Natural killer cell (primary cell): ENCODE results near the gene FMC1. TPM values are rescaled to one million over a fixed set of nuclear protein-coding genes. Genes with fewer than 3 reads are reported as not detected.
A peak's percentile ranks its signal among the peaks of the same experiment; 100 is the strongest.

Source experiments
- ATAC-seq, 3 donors: fragments of 150-1000 bp in 2 of 3; fragments of 200-7000 bp in 1 of 3; cut with Tn5 transposase; 1 replicate in 1 of 3; 2 replicates in 2 of 3; pipeline ENCODE4 v1.10.0; 2021; ENCODE audit warnings: mild to moderate bottlenecking in 2 of 3, moderate library complexity in 2 of 3
- DNase-seq, 2 donors: peaks; one replicate each; pipeline versions ENCODE4 v3.0.0 to v3.0.0-alpha.2; 2013 to 2021; ENCODE audit warnings: mixed read lengths in 1 of 2
- H3K27ac ChIP-seq: one replicate; pipeline ENCODE4 v1.5.1; 2013; ENCODE audit warnings: mild to moderate bottlenecking, low read length
- H3K27me3 ChIP-seq: one replicate; pipeline ENCODE4 v1.6.1; 2013; ENCODE audit warnings: low read length; ENCODE audit not compliant: control insufficient read depth, insufficient read depth
- H3K36me3 ChIP-seq: one replicate; pipeline ENCODE4 v1.6.1; 2013; ENCODE audit warnings: low read length; ENCODE audit not compliant: control insufficient read depth, insufficient read depth
- H3K4me1 ChIP-seq: one replicate; pipeline ENCODE4 v1.6.1; 2013; ENCODE audit warnings: low read length; ENCODE audit not compliant: control insufficient read depth, insufficient read depth
- H3K4me3 ChIP-seq: one replicate; pipeline ENCODE4 v1.5.1; 2013; ENCODE audit warnings: low read length
- H3K9me3 ChIP-seq: one replicate; pipeline ENCODE4 v1.6.1; 2013; ENCODE audit warnings: low read length; ENCODE audit not compliant: control insufficient read depth, insufficient read depth
- H3K27ac Mint-ChIP-seq, 2 donors: one replicate each; pipeline ENCODE4 v1.8.0; 2022; ENCODE audit warnings: mild to moderate bottlenecking in 2 of 2, mixed read lengths in 2 of 2, moderate library complexity in 1 of 2
- H3K27me3 Mint-ChIP-seq, 2 donors: one replicate each; pipeline ENCODE4 v1.8.0; 2022; ENCODE audit warnings: low read depth in 2 of 2, mixed read lengths in 2 of 2
- H3K36me3 Mint-ChIP-seq: one replicate; pipeline ENCODE4 v1.8.0; 2022; ENCODE audit warnings: mixed read lengths
- H3K4me1 Mint-ChIP-seq, 2 donors: one replicate each; pipeline ENCODE4 v1.8.0; 2022; ENCODE audit warnings: mixed read lengths in 2 of 2
- H3K4me3 Mint-ChIP-seq: one replicate; pipeline ENCODE4 v1.8.0; 2022; ENCODE audit warnings: mild to moderate bottlenecking, moderate library complexity, mixed read lengths
- H3K9me3 Mint-ChIP-seq, 2 donors: one replicate each; pipeline ENCODE4 v1.8.0; 2022; ENCODE audit warnings: mixed read lengths in 2 of 2
- WGBS: methylation state at CpG from one replicate; pipeline ENCODE4 v1.1.7; 2013; ENCODE audit warnings: missing lambda C conversion rate; ENCODE audit not compliant: insufficient coverage; 5-methylcytosine and 5-hydroxymethylcytosine counted together
- intact Hi-C: fragments of 100-400 bp; cut with micrococcal nuclease; formaldehyde crosslinking; loops from one replicate; pipeline ENCODE4 v1.14.2; 2022
- total RNA-seq, 4 donors: library from RNA; stranded (reverse); fragments of 120-200 nt in 1 of 4; gene quantifications; one replicate each; pipeline versions ENCODE4 v1.2.3 to v1.2.4, GENCODE V29; 2013 to 2022
- TF ChIP-seq, protein P1 (sequence below): fragments of 200-600 bp; IDR thresholded peaks from one replicate; pipeline ENCODE4 v1.8.0; 2022; ENCODE audit warnings: antibody characterized with exemption

Gene FMC1
- total RNA-seq, 3 donors from 2014 or later (not counting 1 experiment from before 2014, with no cell fraction given): 5.1 to 7.2 (median 6.9) TPM

DNA sequence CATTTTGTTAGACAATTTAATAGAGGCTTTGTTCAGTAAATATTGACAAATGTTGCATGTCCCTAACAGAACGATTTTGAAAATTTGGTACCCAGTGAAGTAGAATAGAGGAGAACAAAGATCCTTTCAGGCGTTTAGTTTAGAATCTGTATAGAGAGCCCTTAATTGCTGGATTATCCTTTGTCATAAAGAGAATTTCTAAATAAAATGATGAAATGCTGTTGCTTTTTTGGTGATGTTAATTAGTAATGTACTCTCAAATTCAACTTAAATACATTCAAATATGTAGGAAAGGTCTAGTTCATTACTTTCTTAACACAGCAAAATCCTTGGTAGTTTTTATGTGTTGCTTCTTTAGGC lies 19.8 kb downstream of the FMC1 start:
- ATAC-seq (no peak), DNase-seq (no peak)
- Histone ChIP-seq H3K9me3 (no peaks in the 10 kb centered on the region), H3K27ac (peak overlapping the region; percentile 99), H3K27me3 (no peaks in the 10 kb centered on the region), H3K36me3 (peaks cover 7% of the 10 kb centered on the region), H3K4me3 (peak overlapping the region; percentile 98), H3K4me1 (peaks cover 17% of the 10 kb centered on the region)
- Mint-ChIP-seq H3K4me3 (peak overlapping the region; percentile 98), H3K36me3 (no peaks in the 10 kb centered on the region), H3K27me3 (no peaks in the 10 kb centered on the region), H3K4me1 (peaks cover 46 to 48% of the 10 kb centered on the region in 2 donors), H3K9me3 (no peaks in the 10 kb centered on the region), H3K27ac (peak overlapping the region; percentile 97 to 98)
- TF ChIP-seq, protein P1, sequence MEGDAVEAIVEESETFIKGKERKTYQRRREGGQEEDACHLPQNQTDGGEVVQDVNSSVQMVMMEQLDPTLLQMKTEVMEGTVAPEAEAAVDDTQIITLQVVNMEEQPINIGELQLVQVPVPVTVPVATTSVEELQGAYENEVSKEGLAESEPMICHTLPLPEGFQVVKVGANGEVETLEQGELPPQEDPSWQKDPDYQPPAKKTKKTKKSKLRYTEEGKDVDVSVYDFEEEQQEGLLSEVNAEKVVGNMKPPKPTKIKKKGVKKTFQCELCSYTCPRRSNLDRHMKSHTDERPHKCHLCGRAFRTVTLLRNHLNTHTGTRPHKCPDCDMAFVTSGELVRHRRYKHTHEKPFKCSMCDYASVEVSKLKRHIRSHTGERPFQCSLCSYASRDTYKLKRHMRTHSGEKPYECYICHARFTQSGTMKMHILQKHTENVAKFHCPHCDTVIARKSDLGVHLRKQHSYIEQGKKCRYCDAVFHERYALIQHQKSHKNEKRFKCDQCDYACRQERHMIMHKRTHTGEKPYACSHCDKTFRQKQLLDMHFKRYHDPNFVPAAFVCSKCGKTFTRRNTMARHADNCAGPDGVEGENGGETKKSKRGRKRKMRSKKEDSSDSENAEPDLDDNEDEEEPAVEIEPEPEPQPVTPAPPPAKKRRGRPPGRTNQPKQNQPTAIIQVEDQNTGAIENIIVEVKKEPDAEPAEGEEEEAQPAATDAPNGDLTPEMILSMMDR: no peak
- 0% methylated on average over 1 of the region's 2 CpGs for WGBS
- intact Hi-C loops: loop anchor here (5.0 kb wide), 1 partner anchor 816 kb away; the partner anchor contains the start of gene KDM7A

DNA sequence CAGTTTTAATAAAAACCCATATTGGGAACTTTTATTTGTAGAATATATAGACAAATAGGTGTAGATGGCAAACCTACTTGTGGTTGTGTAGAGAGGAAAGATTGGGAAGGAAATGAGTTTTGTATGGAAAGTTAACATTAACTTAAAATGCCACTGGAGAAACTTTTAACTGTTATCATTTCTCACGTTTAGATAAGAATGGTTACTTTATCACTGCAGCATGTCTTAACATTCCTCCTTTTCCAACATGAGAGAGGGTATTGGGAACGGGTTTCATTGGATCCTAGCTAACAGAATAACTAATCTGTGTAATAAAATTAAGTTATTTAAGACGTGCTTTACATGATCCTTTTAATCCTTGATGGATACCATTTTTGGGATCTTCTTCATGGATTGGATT lies 20.4 kb downstream of the FMC1 start:
- Mint-ChIP-seq H3K4me3 (peak overlapping the region; percentile 98), H3K9me3 (no peaks in the 10 kb centered on the region), H3K4me1 (peaks cover 46 to 48% of the 10 kb centered on the region in 2 donors), H3K27ac (peak overlapping the region; percentile 97 to 98), H3K27me3 (no peaks in the 10 kb centered on the region), H3K36me3 (no peaks in the 10 kb centered on the region)
- intact Hi-C loops: loop anchor here (5.0 kb wide), 1 partner anchor 816 kb away; the partner anchor contains the start of gene KDM7A
- H3K27me3 ChIP-seq: no peaks in the 10 kb centered on the region
- peak overlapping the region; percentile 99 for H3K27ac ChIP-seq
- H3K36me3 ChIP-seq: peaks cover 13% of the 10 kb centered on the region
- WGBS: 20% methylated on average over 1 of the region's 3 CpGs
- no peak overlapping the region for H3K4me3 ChIP-seq
- DNase-seq (no peak), ATAC-seq (no peak)
- no peaks in the 10 kb centered on the region for H3K9me3 ChIP-seq
- TF ChIP-seq, protein P1: no peak
- H3K4me1 ChIP-seq: peaks cover 17% of the 10 kb centered on the region

DNA sequence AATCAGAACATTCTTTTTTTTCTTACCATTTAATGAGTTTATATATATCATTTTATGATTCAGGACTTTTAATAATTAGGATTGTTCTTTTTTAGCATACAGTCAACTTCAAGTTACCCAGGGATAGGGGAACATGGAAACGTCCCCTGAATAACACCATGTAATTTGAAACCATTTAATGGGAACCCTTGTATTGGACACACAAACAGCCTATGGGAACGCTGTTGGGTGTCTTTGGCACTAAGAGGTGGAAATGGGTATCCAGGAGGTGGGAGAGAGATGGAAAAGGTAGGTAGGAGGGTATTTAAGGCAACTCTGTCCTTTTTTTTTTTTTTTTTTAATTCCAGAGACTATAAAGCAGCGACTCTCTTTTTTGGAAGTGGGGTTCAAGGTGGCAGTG lies 21.2 kb downstream of the FMC1 start:
- peaks cover 14% of the 10 kb centered on the region for H3K36me3 ChIP-seq
- H3K27ac ChIP-seq: no peak overlapping the region
- TF ChIP-seq, protein P1: no peak
- no peaks in the 10 kb centered on the region for H3K9me3 Mint-ChIP-seq
- H3K27ac Mint-ChIP-seq: peak overlapping the region in 1 of 2 donors; percentile 13
- no peaks in the 10 kb centered on the region for H3K27me3 Mint-ChIP-seq
- H3K4me1 Mint-ChIP-seq: peaks cover 46 to 48% of the 10 kb centered on the region in 2 donors
- H3K4me1 ChIP-seq: peaks cover 17% of the 10 kb centered on the region
- WGBS: 53% methylated on average over 2 of the region's 3 CpGs
- no peaks in the 10 kb centered on the region for H3K27me3 ChIP-seq
- no peak overlapping the region for H3K4me3 Mint-ChIP-seq
- H3K4me3 ChIP-seq: no peak overlapping the region
- DNase-seq: no peak
- intact Hi-C loops: loop anchor here (5.0 kb wide), 1 partner anchor 815 kb away; the partner anchor contains the start of gene KDM7A
- no peaks in the 10 kb centered on the region for H3K9me3 ChIP-seq
- H3K36me3 Mint-ChIP-seq: no peaks in the 10 kb centered on the region
- no peak for ATAC-seq

DNA sequence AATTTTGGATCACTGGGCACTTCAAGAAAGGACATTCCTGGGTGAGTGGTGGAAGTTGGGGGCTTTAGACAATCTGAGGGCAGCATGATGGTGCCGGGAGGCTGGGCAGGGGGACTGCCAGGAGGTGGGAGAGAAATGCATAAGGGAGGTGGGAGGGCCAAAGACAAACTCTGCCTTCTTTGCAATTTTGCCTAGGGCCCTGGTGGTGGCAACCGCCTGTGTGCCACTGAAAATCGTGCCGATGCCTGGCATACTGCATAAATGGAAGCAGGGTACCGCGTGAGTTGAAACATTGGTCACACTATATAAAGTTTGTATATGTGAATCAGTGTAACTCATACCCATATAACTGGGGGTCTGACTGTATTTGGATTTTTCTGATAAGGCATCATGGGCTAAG lies 21.8 kb downstream of the FMC1 start:
- Histone ChIP-seq H3K4me1 (peaks cover 16% of the 10 kb centered on the region), H3K27ac (no peak overlapping the region), H3K9me3 (no peaks in the 10 kb centered on the region), H3K27me3 (no peaks in the 10 kb centered on the region), H3K36me3 (peaks cover 18% of the 10 kb centered on the region), H3K4me3 (no peak overlapping the region)
- intact Hi-C loops: loop anchor here (5.0 kb wide), 1 partner anchor 814 kb away; the partner anchor contains the start of gene KDM7A
- DNase-seq: no peak
- H3K4me1 Mint-ChIP-seq: peaks cover 51 to 53% of the 10 kb centered on the region in 2 donors
- H3K27me3 Mint-ChIP-seq: no peaks in the 10 kb centered on the region
- no peaks in the 10 kb centered on the region for H3K9me3 Mint-ChIP-seq
- ATAC-seq: no peak
- H3K4me3 Mint-ChIP-seq: peak overlapping the region; percentile 9
- 93% methylated on average over 6 of the region's 6 CpGs for WGBS
- TF ChIP-seq, protein P1: no peak
- H3K27ac Mint-ChIP-seq: peak overlapping the region in 1 of 2 donors; percentile 13
- no peaks in the 10 kb centered on the region for H3K36me3 Mint-ChIP-seq
